GM23338 (cell line): Measurements from ENCODE around the gene MUC6. TPM values are rescaled to one million over a fixed set of nuclear protein-coding genes. Genes with fewer than 3 reads are reported as not detected.

Experiments used
- ATAC-seq: fragments of 200-7000 bp; cut with Tn5 transposase; 3 replicates; pipeline ENCODE4 v1.9.1; 2020
- DNase-seq: peaks from one replicate; pipeline ENCODE4 v3.0.0-alpha.2; 2015; ENCODE audit warnings: low spot score
- H2AFZ ChIP-seq: fragments of 200-600 bp; sonication (generic); 2 replicates; pipeline ENCODE4 v1.8.0; 2016; ENCODE audit warnings: antibody characterized with exemption, mild to moderate bottlenecking, moderate library complexity
- H3F3A ChIP-seq: fragments of 200-600 bp; sonication (generic); replicated peaks from 2 replicates; pipeline ENCODE4 v1.8.0; 2017; ENCODE audit warnings: antibody characterized with exemption, mixed run types, low read depth
- H3K27ac ChIP-seq: fragments of 200-600 bp; sonication (generic); 2 replicates; pipeline ENCODE4 v1.6.1; 2016; ENCODE audit warnings: low read depth
- H3K27me3 ChIP-seq: fragments of 200-600 bp; sonication (generic); 2 replicates; pipeline ENCODE4 v1.8.0; 2016; ENCODE audit warnings: mild to moderate bottlenecking, mixed run types, moderate library complexity; ENCODE audit not compliant: insufficient read depth
- H3K36me3 ChIP-seq: fragments of 200-600 bp; sonication (generic); 2 replicates; pipeline ENCODE4 v1.8.0; 2016; ENCODE audit warnings: mild to moderate bottlenecking; ENCODE audit not compliant: insufficient read depth
- H3K4me1 ChIP-seq: fragments of 200-600 bp; sonication (generic); 2 replicates; pipeline ENCODE4 v1.8.0; 2016; ENCODE audit warnings: mild to moderate bottlenecking, moderate library complexity; ENCODE audit not compliant: insufficient read depth
- H3K4me2 ChIP-seq: fragments of 200-600 bp; sonication (generic); 2 replicates; pipeline ENCODE4 v1.7.1; 2017; ENCODE audit warnings: mixed run types
- H3K4me3 ChIP-seq: fragments of 200-600 bp; sonication (generic); 2 replicates; pipeline ENCODE4 v1.6.1; 2016; ENCODE audit warnings: mixed run types
- H3K79me2 ChIP-seq: fragments of 200-600 bp; sonication (generic); replicated peaks from 2 replicates; pipeline ENCODE4 v1.8.0; 2017; ENCODE audit warnings: mild to moderate bottlenecking; ENCODE audit not compliant: insufficient read depth
- H3K9me2 ChIP-seq: fragments of 200-600 bp; sonication (generic); 2 replicates; pipeline ENCODE4 v1.8.0; 2017; ENCODE audit not compliant: insufficient read depth
- H4K20me1 ChIP-seq: fragments of 200-600 bp; sonication (generic); replicated peaks from 2 replicates; pipeline ENCODE4 v1.8.0; 2017; ENCODE audit warnings: mild to moderate bottlenecking; ENCODE audit not compliant: insufficient read depth
- H3K27ac Mint-ChIP-seq: 2 replicates; pipeline ENCODE4 v1.8.0; 2020; ENCODE audit warnings: inconsistent platforms, mild to moderate bottlenecking, moderate library complexity, mixed read lengths
- H3K27me3 Mint-ChIP-seq: 3 replicates; pipeline ENCODE4 v1.8.0; 2022; ENCODE audit warnings: low read depth, mild to moderate bottlenecking, moderate library complexity, mixed read lengths, inconsistent platforms; ENCODE audit not compliant: insufficient read depth, poor library complexity
- H3K36me3 Mint-ChIP-seq: 3 replicates; pipeline ENCODE4 v1.8.0; 2021; ENCODE audit warnings: low read depth, mild to moderate bottlenecking, inconsistent platforms, moderate library complexity, mixed read lengths
- H3K4me1 Mint-ChIP-seq: 3 replicates; pipeline ENCODE4 v1.8.0; 2020; ENCODE audit warnings: mild to moderate bottlenecking, inconsistent platforms, mixed read lengths
- H3K4me3 Mint-ChIP-seq: 3 replicates; pipeline ENCODE4 v1.8.0; 2021; ENCODE audit warnings: moderate library complexity, mild to moderate bottlenecking, inconsistent platforms, mixed read lengths
- H3K9me3 Mint-ChIP-seq: 3 replicates; pipeline ENCODE4 v1.8.0; 2020; ENCODE audit warnings: moderate library complexity, mild to moderate bottlenecking, inconsistent platforms, mixed read lengths
- CREB1 ChIP-seq: fragments of 250-450 bp; sonication (Bioruptor Pico); IDR thresholded peaks from 2 replicates; pipeline ENCODE4 v1.5.0; 2020; ENCODE audit warnings: low read depth, mild to moderate bottlenecking, moderate library complexity
- EZH2 ChIP-seq: fragments of 200-600 bp; sonication (generic); IDR thresholded peaks from one replicate; pipeline ENCODE4 v1.8.0; 2017; ENCODE audit warnings: antibody characterized with exemption, mild to moderate bottlenecking, low read depth; ENCODE audit not compliant: unreplicated experiment
- EZH2phosphoT487 ChIP-seq: fragments of 200-600 bp; sonication (generic); IDR thresholded peaks from one replicate; pipeline ENCODE4 v1.8.1; 2018; ENCODE audit warnings: antibody characterized with exemption; ENCODE audit not compliant: unreplicated experiment
- JUNB ChIP-seq: IDR thresholded peaks from one replicate; pipeline ENCODE4 v1.6.1; 2016; ENCODE audit warnings: antibody characterized with exemption; ENCODE audit not compliant: unreplicated experiment
- STAT1 ChIP-seq: IDR thresholded peaks from one replicate; pipeline ENCODE4 v1.6.1; 2016; ENCODE audit warnings: antibody characterized with exemption; ENCODE audit not compliant: unreplicated experiment
- ZNF114 ChIP-seq: fragments of 250-450 bp; sonication (Bioruptor Pico); IDR thresholded peaks from 2 replicates; pipeline ENCODE4 v1.5.0; 2020; ENCODE audit warnings: mild to moderate bottlenecking, moderate library complexity
- ZNF331 ChIP-seq: fragments of 250-450 bp; sonication (Bioruptor Pico); IDR thresholded peaks from 2 replicates; pipeline ENCODE4 v1.5.0; 2020; ENCODE audit warnings: low read depth, mild to moderate bottlenecking, moderate library complexity
- polyA plus RNA-seq: library from polyadenylated mRNA; unstranded; fragments of >200 nt; fragmentation: Nextera tagmentation; extraction: Ambion mirVana; gene quantifications from 2 replicates; pipeline ENCODE4 v1.2.1, GENCODE V29; 2016
- total RNA-seq: library from RNA; depleted of rRNA; stranded (reverse); fragments of >200 nt; shearing (Covaris generic); gene quantifications from 2 replicates; pipeline ENCODE4 v1.2.3, GENCODE V29; 2014
- TF ChIP-seq, protein P1 (sequence below): IDR thresholded peaks from one replicate; pipeline ENCODE4 v1.6.1; 2018; ENCODE audit warnings: antibody characterized with exemption; ENCODE audit not compliant: unreplicated experiment
- TF ChIP-seq, protein P2 (sequence below), 2 experiments: fragments of 200-600 bp in 1 of 2; sonication (generic) in 1 of 2; conservative IDR thresholded peaks; 2 replicates each; pipeline versions ENCODE4 v1.5.1 to v1.6.1; 2016 to 2017; ENCODE audit warnings: antibody characterized with exemption in 2 of 2, low read depth in 2 of 2, mild to moderate bottlenecking in 2 of 2, moderate library complexity in 1 of 2
- TF ChIP-seq, protein P3 (sequence below): IDR thresholded peaks from 2 replicates; pipeline ENCODE4 v1.6.1; 2016; ENCODE audit warnings: antibody characterized with exemption

Gene MUC6
- total and polyA plus RNA-seq, 2 experiments from 2014 or later = not detected

DNA sequence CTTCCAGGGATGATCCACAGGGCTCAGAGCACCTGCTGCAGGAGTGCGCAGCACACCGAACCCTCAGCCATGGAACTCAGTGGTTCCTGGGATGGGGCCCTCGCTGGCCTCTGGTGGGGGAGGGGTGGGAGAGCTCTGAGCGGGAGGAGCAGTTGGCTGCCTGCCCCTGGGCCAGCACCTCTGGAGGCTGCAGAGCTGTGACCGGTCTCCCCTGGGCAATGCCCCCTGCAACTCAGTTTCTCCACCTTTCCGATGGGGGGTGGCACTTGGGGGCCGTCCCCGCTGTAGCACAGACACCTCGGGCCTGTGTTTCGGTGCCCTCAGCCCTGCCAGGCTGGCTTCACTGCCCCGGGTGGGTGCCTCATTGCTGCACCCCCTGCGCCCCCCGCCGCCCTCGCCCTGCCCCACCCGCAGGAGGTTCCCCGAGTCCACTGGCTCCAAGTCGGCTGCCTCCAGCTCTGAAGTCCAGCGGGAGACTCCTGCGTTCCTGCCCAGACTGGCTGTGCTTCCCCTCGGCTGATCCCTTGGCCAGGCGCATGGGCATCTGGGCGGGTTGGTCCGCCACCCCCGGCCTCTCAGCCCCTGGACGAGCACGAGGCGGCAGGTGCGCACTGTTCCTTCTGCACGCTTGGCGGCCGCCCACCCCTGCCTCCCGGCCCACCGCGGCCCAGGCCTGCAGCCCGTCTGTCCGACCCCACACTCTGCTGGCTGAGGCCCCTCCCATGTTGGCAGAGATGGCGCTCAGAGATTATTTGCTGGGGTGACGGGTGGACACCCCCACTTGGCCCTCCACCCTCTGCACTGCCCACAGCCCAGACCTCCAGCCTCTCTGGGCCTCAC, 1.8 kb downstream of the MUC6 start:
- no peaks in the 10 kb centered on the region for H3K36me3 ChIP-seq
- H3K4me2 ChIP-seq = no peak overlapping the region
- H3K4me1 Mint-ChIP-seq = no peaks in the 10 kb centered on the region
- H3K4me3 ChIP-seq = no peak overlapping the region
- H3K4me3 Mint-ChIP-seq = no peak overlapping the region
- ATAC-seq = peak; percentile 24
- H3K4me1 ChIP-seq = no peaks in the 10 kb centered on the region
- TF ChIP-seq EZH2 (no peak), ZNF331 (CRISPR knock-in tag) (no peak), EZH2phosphoT487 (no peak), JUNB (no peak)
- TF ChIP-seq, protein P1, sequence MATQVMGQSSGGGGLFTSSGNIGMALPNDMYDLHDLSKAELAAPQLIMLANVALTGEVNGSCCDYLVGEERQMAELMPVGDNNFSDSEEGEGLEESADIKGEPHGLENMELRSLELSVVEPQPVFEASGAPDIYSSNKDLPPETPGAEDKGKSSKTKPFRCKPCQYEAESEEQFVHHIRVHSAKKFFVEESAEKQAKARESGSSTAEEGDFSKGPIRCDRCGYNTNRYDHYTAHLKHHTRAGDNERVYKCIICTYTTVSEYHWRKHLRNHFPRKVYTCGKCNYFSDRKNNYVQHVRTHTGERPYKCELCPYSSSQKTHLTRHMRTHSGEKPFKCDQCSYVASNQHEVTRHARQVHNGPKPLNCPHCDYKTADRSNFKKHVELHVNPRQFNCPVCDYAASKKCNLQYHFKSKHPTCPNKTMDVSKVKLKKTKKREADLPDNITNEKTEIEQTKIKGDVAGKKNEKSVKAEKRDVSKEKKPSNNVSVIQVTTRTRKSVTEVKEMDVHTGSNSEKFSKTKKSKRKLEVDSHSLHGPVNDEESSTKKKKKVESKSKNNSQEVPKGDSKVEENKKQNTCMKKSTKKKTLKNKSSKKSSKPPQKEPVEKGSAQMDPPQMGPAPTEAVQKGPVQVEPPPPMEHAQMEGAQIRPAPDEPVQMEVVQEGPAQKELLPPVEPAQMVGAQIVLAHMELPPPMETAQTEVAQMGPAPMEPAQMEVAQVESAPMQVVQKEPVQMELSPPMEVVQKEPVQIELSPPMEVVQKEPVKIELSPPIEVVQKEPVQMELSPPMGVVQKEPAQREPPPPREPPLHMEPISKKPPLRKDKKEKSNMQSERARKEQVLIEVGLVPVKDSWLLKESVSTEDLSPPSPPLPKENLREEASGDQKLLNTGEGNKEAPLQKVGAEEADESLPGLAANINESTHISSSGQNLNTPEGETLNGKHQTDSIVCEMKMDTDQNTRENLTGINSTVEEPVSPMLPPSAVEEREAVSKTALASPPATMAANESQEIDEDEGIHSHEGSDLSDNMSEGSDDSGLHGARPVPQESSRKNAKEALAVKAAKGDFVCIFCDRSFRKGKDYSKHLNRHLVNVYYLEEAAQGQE = no peak
- H4K20me1 ChIP-seq = no peaks in the 10 kb centered on the region
- no peaks in the 10 kb centered on the region for H3K9me2 ChIP-seq
- no peaks in the 10 kb centered on the region for H3K79me2 ChIP-seq
- no peak for DNase-seq
- no peaks in the 10 kb centered on the region for H3K9me3 Mint-ChIP-seq
- no peak overlapping the region for H3K27ac Mint-ChIP-seq
- H3F3A ChIP-seq = no peaks in the 10 kb centered on the region
- no peaks in the 10 kb centered on the region for H3K27me3 ChIP-seq
- H2AFZ ChIP-seq = no peak overlapping the region
- no peak overlapping the region for H3K27ac ChIP-seq
- H3K36me3 Mint-ChIP-seq = no peaks in the 10 kb centered on the region; the same call in 2 of the 3 replicates
- H3K27me3 Mint-ChIP-seq = peaks cover 10% of the 10 kb centered on the region

DNA sequence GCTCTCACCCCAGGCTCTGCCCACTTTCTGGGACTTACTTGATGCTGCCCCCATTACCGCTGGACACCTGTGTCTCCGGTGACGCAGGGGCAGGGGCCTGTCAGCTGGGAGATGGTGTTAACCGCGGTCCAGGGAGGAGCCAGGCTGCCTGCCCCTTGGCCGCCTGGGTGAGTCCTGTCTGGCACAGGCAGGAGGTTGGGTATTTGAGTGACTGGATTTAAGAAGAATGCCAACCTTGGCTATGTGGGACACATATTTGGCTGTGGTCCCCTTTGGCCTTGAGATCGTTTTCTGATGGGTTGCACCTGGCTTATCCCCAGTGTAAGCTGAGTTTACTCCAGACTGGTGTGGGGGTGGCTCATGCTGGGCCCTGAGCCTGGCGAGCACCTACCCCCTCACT, 2.5 kb downstream of the MUC6 start:
- H4K20me1 ChIP-seq = no peaks in the 10 kb centered on the region
- no peaks in the 10 kb centered on the region for H3K27me3 ChIP-seq
- H3K4me1 ChIP-seq = no peaks in the 10 kb centered on the region
- Mint-ChIP-seq H3K27ac (no peak overlapping the region), H3K36me3 (no peaks in the 10 kb centered on the region; the same call in 2 of the 3 replicates), H3K27me3 (peaks cover 10% of the 10 kb centered on the region), H3K9me3 (no peaks in the 10 kb centered on the region), H3K4me1 (no peaks in the 10 kb centered on the region), H3K4me3 (no peak overlapping the region)
- no peak overlapping the region for H3K27ac ChIP-seq
- no peaks in the 10 kb centered on the region for H3K36me3 ChIP-seq
- no peak overlapping the region for H3K4me3 ChIP-seq
- H3F3A ChIP-seq = no peaks in the 10 kb centered on the region
- ATAC-seq (no peak), DNase-seq (no peak)
- TF ChIP-seq, protein P1 = no peak
- TF ChIP-seq CREB1 (CRISPR knock-in tag) (no peak), STAT1 (no peak), ZNF114 (CRISPR knock-in tag) (no peak)
- TF ChIP-seq, protein P2, sequence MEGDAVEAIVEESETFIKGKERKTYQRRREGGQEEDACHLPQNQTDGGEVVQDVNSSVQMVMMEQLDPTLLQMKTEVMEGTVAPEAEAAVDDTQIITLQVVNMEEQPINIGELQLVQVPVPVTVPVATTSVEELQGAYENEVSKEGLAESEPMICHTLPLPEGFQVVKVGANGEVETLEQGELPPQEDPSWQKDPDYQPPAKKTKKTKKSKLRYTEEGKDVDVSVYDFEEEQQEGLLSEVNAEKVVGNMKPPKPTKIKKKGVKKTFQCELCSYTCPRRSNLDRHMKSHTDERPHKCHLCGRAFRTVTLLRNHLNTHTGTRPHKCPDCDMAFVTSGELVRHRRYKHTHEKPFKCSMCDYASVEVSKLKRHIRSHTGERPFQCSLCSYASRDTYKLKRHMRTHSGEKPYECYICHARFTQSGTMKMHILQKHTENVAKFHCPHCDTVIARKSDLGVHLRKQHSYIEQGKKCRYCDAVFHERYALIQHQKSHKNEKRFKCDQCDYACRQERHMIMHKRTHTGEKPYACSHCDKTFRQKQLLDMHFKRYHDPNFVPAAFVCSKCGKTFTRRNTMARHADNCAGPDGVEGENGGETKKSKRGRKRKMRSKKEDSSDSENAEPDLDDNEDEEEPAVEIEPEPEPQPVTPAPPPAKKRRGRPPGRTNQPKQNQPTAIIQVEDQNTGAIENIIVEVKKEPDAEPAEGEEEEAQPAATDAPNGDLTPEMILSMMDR (conservative IDR thresholded peaks at IDR 0.05; ENCODE audit: low read depth in 2 of 2) = no peak
- TF ChIP-seq, protein P3, sequence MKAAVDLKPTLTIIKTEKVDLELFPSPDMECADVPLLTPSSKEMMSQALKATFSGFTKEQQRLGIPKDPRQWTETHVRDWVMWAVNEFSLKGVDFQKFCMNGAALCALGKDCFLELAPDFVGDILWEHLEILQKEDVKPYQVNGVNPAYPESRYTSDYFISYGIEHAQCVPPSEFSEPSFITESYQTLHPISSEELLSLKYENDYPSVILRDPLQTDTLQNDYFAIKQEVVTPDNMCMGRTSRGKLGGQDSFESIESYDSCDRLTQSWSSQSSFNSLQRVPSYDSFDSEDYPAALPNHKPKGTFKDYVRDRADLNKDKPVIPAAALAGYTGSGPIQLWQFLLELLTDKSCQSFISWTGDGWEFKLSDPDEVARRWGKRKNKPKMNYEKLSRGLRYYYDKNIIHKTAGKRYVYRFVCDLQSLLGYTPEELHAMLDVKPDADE = no peak
- H3K79me2 ChIP-seq = no peaks in the 10 kb centered on the region
- H3K4me2 ChIP-seq = no peak overlapping the region
- no peak overlapping the region for H2AFZ ChIP-seq
- no peaks in the 10 kb centered on the region for H3K9me2 ChIP-seq
